ENCODE data around the gene STEAP1.
"Not testable (repeated sequence)": the region's sequence is repeated elsewhere in the genome, so short reads cannot be mapped to it uniquely, and the experiment has no call there.

STEAP1 gene

GRCh38 chr7:90175667-90176066, 21.4 kb downstream of the STEAP1 start:
- no peak for DNase-seq

GRCh38 chr7:90176195-90176594, 21.9 kb downstream of the STEAP1 start:
- no peak for DNase-seq

- no peak for DNase-seq
Observed at GRCh38 chr7:90178166-90178565, 23.9 kb downstream of the STEAP1 start.

- no peak for DNase-seq
Observed at GRCh38 chr7:90178679-90179278, 24.5 kb downstream of the STEAP1 start.

- DNase-seq = no peak
Observed at GRCh38 chr7:90180011-90180585, 25.8 kb downstream of the STEAP1 start.

- no peak for DNase-seq
Observed at GRCh38 chr7:90180649-90181048, 26.4 kb downstream of the STEAP1 start.

- DNase-seq = no peak
Observed at GRCh38 chr7:90181485-90181884, 27.2 kb downstream of the STEAP1 start.

- DNase-seq = not testable (repeated sequence)
Observed at GRCh38 chr7:90186290-90186689, 32.0 kb downstream of the STEAP1 start.

- DNase-seq = no peak
Observed at GRCh38 chr7:90187507-90188050, 33.3 kb downstream of the STEAP1 start.

- no peak for DNase-seq
Observed at GRCh38 chr7:90188281-90188680, 34.0 kb downstream of the STEAP1 start.

- DNase-seq = no peak
Observed at GRCh38 chr7:90190995-90191394, 36.7 kb downstream of the STEAP1 start.

GRCh38 chr7:90191648-90192047, 37.4 kb downstream of the STEAP1 start:
- no peak for DNase-seq

GRCh38 chr7:90192876-90193750, 38.8 kb downstream of the STEAP1 start:
- no peak for DNase-seq

GRCh38 chr7:90194911-90195809, 40.9 kb downstream of the STEAP1 start:
- no peak for DNase-seq

- DNase-seq = no peak
Observed at GRCh38 chr7:90201500-90202195, 47.4 kb downstream of the STEAP1 start.

GRCh38 chr7:90207956-90208355, 53.7 kb downstream of the STEAP1 start:
- no peak for DNase-seq

- no peak for DNase-seq
Observed at GRCh38 chr7:90209776-90210175, 55.5 kb downstream of the STEAP1 start.

- DNase-seq = peak; percentile 2
Observed at GRCh38 chr7:90210475-90210874, 56.2 kb downstream of the STEAP1 start.

GRCh38 chr7:90210981-90211380, 56.7 kb downstream of the STEAP1 start:
- DNase-seq = no peak

GRCh38 chr7:90211391-90212148, 57.3 kb downstream of the STEAP1 start, which contains the start of gene STEAP2:
TSS of gene STEAP2 (plus strand) at chr7:90211740. CDS start at chr7:90225083, 13,343 bp downstream.
- peak; percentile 52 for DNase-seq

- no peak for DNase-seq
Observed at GRCh38 chr7:90212149-90212495, 57.9 kb downstream of the STEAP1 start.

Data from NCI-H510A treated with DMSO at 0.1 percent for 48 hours (cell line).